Right atrium auricular region (tissue), 2 donors: ENCODE measurements around the gene WDR27. TPM values are rescaled to one million over a fixed set of nuclear protein-coding genes. Genes with fewer than 3 reads are reported as not detected.

Source experiments
- DNase-seq: peaks from one replicate; pipeline ENCODE4 v3.0.0-alpha.2; 2019; ENCODE audit warnings: low spot score
- H3K27ac ChIP-seq, 2 donors: fragments of 200-600 bp; sonication (generic); 1 replicate in 1 of 2; 2 replicates in 1 of 2; pipeline ENCODE4 v1.5.1; 2016 to 2019
- H3K27me3 ChIP-seq, 2 donors: fragments of 200-600 bp; sonication (generic); one replicate each; pipeline versions ENCODE4 v1.5.1 to v1.6.0; 2017 to 2019
- H3K36me3 ChIP-seq: fragments of 200-600 bp; sonication (generic); one replicate; pipeline ENCODE4 v1.5.1; 2016
- H3K4me1 ChIP-seq, 2 donors: fragments of 200-600 bp; sonication (generic); one replicate each; pipeline versions ENCODE4 v1.5.1 to v1.6.0; 2017 to 2019
- H3K4me3 ChIP-seq, 2 donors: fragments of 200-600 bp; sonication (generic); 1 replicate in 1 of 2; 2 replicates in 1 of 2; pipeline ENCODE4 v1.5.1; 2017 to 2019; ENCODE audit warnings: mild to moderate bottlenecking in 1 of 2, moderate library complexity in 1 of 2
- H3K9me3 ChIP-seq, 2 donors: fragments of 200-600 bp; sonication (generic); one replicate each; pipeline ENCODE4 v1.5.1; 2019
- total RNA-seq, 2 donors: library from RNA; depleted of rRNA; stranded (reverse); fragments of >200 nt; gene quantifications; one replicate each; pipeline ENCODE4 v1.1.0, GENCODE V29; 2016
- TF ChIP-seq, protein P1 (sequence below), 2 donors: fragments of 200-600 bp; sonication (generic); IDR thresholded peaks; one replicate each; pipeline ENCODE4 v1.5.1; 2019; ENCODE audit warnings: antibody characterized with exemption in 2 of 2

The WDR27 gene
- total RNA-seq, 2 donors from 2014 or later = 3.5 to 4.7 TPM

DNA sequence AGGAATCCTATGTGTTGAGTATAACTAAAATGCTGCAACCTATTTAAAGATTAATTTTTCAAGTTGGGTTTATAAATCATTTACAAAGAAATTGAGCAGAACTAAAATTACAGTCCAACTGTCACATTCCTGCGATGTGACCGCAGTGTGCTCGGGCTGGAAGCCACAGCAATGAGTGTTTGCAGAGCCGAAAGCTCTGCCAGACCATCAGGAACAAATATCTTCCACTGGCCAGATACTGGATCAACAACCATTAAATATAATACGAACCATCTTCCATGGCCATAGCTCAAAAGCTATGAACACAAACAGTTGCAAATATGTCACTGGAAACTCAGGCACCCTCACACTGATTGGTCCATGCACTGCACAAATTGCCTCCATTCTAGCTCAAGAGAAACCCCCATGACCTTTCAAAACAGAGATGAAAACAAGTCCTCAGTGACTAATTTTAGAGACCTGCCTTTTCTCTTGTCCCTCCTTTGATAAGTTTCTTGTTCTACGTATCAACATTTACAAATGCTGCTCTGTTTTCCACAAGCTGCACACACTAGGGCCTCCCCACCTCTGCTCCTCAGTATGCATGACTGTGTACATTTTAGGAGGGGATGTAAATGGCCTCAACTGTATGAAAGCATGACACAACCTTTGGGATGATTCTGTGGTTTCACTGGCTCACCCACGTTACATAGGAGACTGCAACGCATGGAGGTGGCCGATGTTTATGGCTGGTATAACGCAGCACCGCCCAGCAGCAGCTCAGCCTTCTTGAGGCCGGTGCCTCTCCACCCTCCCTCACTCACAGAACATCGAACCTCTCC is 171.7 kb downstream of the WDR27 start:
- H3K36me3 ChIP-seq = no peaks in the 10 kb centered on the region
- TF ChIP-seq, protein P1, sequence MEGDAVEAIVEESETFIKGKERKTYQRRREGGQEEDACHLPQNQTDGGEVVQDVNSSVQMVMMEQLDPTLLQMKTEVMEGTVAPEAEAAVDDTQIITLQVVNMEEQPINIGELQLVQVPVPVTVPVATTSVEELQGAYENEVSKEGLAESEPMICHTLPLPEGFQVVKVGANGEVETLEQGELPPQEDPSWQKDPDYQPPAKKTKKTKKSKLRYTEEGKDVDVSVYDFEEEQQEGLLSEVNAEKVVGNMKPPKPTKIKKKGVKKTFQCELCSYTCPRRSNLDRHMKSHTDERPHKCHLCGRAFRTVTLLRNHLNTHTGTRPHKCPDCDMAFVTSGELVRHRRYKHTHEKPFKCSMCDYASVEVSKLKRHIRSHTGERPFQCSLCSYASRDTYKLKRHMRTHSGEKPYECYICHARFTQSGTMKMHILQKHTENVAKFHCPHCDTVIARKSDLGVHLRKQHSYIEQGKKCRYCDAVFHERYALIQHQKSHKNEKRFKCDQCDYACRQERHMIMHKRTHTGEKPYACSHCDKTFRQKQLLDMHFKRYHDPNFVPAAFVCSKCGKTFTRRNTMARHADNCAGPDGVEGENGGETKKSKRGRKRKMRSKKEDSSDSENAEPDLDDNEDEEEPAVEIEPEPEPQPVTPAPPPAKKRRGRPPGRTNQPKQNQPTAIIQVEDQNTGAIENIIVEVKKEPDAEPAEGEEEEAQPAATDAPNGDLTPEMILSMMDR (IDR thresholded peaks at IDR 0.05) = no peak
- peaks cover 0 to 13% of the 10 kb centered on the region in 2 donors for H3K9me3 ChIP-seq
- DNase-seq = no peak
- no peak overlapping the region for H3K4me3 ChIP-seq
- no peak overlapping the region for H3K27ac ChIP-seq
- peaks cover 0 to 6% of the 10 kb centered on the region in 2 donors for H3K4me1 ChIP-seq
- no peaks in the 10 kb centered on the region for H3K27me3 ChIP-seq

DNA sequence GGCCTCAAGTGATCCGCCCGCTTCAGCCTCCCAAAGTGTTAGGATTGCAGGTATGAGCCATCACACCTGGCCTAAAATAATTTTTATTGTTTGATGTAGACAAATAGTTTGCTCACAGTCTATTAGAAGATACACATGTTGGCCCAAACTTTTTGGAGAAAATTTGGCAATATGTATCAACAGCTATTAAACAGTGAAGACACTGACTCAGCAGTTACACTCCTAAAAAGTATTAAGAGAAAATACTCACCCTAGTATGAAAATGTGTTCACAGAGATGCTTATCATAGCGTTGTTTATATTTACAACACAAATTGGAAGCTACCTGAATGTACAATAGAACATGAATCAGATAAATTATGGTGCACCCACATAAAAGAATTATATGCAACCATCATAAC is 173.1 kb downstream of the WDR27 start:
- DNase-seq = no peak
- no peaks in the 10 kb centered on the region for H3K27me3 ChIP-seq
- no peak overlapping the region for H3K4me3 ChIP-seq
- H3K4me1 ChIP-seq = peaks cover 0 to 6% of the 10 kb centered on the region in 2 donors
- peaks cover 0 to 4% of the 10 kb centered on the region in 2 donors for H3K9me3 ChIP-seq
- H3K27ac ChIP-seq = no peak overlapping the region
- TF ChIP-seq, protein P1 (IDR thresholded peaks at IDR 0.05) = no peak
- no peaks in the 10 kb centered on the region for H3K36me3 ChIP-seq

DNA sequence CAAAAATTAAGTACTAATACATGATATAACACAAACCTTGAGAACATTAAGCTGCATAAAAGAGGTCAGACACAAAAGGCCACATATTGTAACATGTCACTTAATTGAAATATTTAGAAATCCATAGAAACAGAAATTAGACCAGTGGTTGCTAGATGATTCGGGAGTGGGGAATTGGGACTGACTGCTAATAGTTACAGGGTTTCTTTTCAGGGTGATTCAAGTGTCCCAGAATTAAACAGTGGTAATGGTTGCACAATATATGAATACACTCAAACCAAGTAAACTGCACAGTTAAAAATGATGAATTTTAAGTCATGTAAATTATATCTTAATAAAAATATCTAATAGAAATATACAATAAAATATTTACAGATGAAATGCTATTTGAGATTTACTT is 174.5 kb downstream of the WDR27 start:
- H3K4me1 ChIP-seq = peaks cover 0 to 6% of the 10 kb centered on the region in 2 donors
- no peaks in the 10 kb centered on the region for H3K27me3 ChIP-seq
- no peak overlapping the region for H3K27ac ChIP-seq
- TF ChIP-seq, protein P1 (IDR thresholded peaks at IDR 0.05) = no peak
- no peaks in the 10 kb centered on the region for H3K36me3 ChIP-seq
- DNase-seq = no peak
- H3K9me3 ChIP-seq = no peaks in the 10 kb centered on the region
- H3K4me3 ChIP-seq = no peak overlapping the region

DNA sequence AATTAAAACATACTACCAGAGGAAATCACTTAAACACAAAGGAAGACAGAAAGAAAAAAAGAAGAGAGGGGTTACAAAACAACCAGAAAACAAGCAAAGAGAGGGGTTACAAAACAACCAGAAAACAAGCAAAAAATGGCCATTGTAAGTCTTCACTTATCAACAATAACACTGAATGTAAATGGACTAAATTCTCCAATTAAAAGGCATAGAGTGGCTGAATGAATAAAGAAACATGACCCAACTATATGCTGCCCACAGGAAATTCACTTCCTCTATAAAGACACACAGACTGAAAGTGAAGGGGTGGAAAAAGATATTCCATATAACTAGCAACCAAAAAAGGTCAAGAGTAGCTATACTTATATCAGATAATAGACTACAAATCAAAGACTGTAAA is 180.0 kb downstream of the WDR27 start:
- Histone ChIP-seq H3K27me3 (no peaks in the 10 kb centered on the region), H3K4me1 (no peaks in the 10 kb centered on the region), H3K27ac (no peak overlapping the region), H3K9me3 (peaks cover 0 to 18% of the 10 kb centered on the region in 2 donors), H3K36me3 (no peaks in the 10 kb centered on the region), H3K4me3 (no peak overlapping the region)
- TF ChIP-seq, protein P1 (IDR thresholded peaks at IDR 0.05) = no peak
- no peak for DNase-seq

DNA sequence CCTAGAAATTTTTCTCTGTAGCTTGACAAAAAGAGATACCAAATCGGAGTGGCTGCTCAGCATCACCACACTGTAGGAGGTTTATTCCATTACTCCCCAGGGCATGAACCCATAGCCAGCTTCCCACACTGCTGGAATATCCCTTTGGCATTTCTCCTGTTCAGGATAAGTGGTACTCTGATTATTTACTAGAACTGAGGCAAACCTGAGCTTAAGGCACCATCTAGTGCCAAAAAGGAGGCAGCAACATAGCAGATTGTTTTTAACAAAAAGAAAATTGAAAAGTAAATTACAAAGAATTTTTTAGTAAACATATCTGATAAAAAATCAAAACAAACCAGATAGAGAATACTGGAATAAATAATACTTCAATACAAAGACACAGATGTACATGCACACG is 181.7 kb downstream of the WDR27 start:
- H3K27me3 ChIP-seq = no peaks in the 10 kb centered on the region
- H3K9me3 ChIP-seq = peaks cover 0 to 18% of the 10 kb centered on the region in 2 donors
- no peak for DNase-seq
- H3K36me3 ChIP-seq = no peaks in the 10 kb centered on the region
- TF ChIP-seq, protein P1 (IDR thresholded peaks at IDR 0.05) = peak in 1 of 2 donors; percentile 50
- no peaks in the 10 kb centered on the region for H3K4me1 ChIP-seq
- H3K4me3 ChIP-seq = no peak overlapping the region
- no peak overlapping the region for H3K27ac ChIP-seq
